K562 (cell line): ENCODE data around the gene LY6G5B. TPM values are rescaled to one million over a fixed set of nuclear protein-coding genes. Genes with fewer than 3 reads are reported as not detected.

Experiments used
- TBP ChIP-seq: optimal IDR thresholded peaks from 2 replicates; pipeline ENCODE3; 2011; ENCODE audit warnings: low read depth, low read length, improper control_type of control experiment
- polyA plus RNA-seq, 8 experiments: library from polyadenylated mRNA; depleted of rRNA in 4 of 8; stranded (reverse) in 5 of 8; unstranded in 3 of 8; fragments of >200 nt; fragmentation: Nextera tagmentation in 2 of 8; fragmentation: Illumina TruSeq in 1 of 8; extraction: Ambion mirVana in 2 of 8; extraction: Trizol in 1 of 8; gene quantifications; 2 replicates each; pipeline versions ENCODE4 v1.2.1 to v1.2.3, GENCODE V29; 2011 to 2014; ENCODE audit warnings: inconsistent platforms in 1 of 8, missing spikeins in 1 of 8
- total RNA-seq, 7 experiments: library from RNA; depleted of rRNA in 6 of 7; stranded (reverse); fragments of >200 nt in 6 of 7; fragmentation: Illumina TruSeq in 2 of 7; extraction: Trizol in 2 of 7; gene quantifications; 2 replicates each; pipeline versions ENCODE4 v1.2.1 to v1.2.3, GENCODE V29; 2011 to 2021; ENCODE audit warnings: low replicate concordance in 1 of 7
- TF ChIP-seq, protein P1 (sequence below), 2 experiments: fragments of 450-650 bp; IDR thresholded peaks; 2 replicates each; pipeline ENCODE4 v1.6.1; 2018; ENCODE audit warnings: mild to moderate bottlenecking in 2 of 2, low read depth in 1 of 2; ENCODE audit not compliant: partially characterized antibody in 2 of 2
- TF ChIP-seq, protein P2 (sequence below): fragments of 450-650 bp; conservative IDR thresholded peaks from 2 replicates; pipeline ENCODE4 v1.6.1; 2016; ENCODE audit warnings: missing genetic modification characterization, low read depth, mild to moderate bottlenecking, missing compliant biosample characterization, moderate library complexity

Gene LY6G5B
- total and polyA plus RNA-seq, 9 of the 15 experiments (the other 6 are each of a cell fraction or from before 2014, with no cell fraction given) = 6.0 to 27.0 (median 7.5) TPM

DNA sequence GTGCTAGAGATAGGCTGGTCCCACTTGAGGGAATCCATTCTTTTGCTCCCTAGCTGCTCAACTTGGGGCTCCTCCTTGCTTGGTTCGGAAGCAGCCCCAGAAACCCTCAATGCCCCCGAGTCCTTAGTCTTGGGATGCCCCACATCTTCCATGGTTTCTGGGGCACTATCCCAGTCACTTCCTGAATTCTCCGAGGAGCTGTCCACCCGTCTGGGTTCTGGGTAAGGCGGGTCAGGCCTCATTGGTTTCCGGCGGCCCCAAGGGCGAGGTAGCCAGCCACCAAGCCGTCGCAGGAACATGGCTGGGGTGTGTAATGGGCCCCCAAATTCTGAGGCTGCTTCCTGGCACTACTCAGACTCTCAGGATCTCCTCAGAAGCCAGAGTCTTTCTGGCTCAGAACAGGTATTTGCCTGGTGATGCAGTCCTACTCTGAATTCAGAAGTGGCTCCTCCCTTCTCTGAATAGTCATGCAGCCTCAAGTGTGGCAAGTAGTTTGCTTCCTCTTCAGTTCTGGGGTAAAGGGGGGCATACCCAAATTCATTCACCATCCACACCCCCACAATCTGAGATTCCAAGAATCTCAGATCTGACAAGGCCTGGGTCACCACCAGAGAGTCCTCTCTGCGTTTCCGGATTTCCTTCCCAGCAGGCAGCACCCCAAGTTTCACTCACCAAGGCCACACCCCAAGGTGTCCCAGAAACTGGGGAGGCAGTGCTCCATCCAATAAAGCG lies 10.0 kb upstream of the LY6G5B start (continued):
- peak; percentile 35 for TF ChIP-seq TBP
- TF ChIP-seq, protein P1, sequence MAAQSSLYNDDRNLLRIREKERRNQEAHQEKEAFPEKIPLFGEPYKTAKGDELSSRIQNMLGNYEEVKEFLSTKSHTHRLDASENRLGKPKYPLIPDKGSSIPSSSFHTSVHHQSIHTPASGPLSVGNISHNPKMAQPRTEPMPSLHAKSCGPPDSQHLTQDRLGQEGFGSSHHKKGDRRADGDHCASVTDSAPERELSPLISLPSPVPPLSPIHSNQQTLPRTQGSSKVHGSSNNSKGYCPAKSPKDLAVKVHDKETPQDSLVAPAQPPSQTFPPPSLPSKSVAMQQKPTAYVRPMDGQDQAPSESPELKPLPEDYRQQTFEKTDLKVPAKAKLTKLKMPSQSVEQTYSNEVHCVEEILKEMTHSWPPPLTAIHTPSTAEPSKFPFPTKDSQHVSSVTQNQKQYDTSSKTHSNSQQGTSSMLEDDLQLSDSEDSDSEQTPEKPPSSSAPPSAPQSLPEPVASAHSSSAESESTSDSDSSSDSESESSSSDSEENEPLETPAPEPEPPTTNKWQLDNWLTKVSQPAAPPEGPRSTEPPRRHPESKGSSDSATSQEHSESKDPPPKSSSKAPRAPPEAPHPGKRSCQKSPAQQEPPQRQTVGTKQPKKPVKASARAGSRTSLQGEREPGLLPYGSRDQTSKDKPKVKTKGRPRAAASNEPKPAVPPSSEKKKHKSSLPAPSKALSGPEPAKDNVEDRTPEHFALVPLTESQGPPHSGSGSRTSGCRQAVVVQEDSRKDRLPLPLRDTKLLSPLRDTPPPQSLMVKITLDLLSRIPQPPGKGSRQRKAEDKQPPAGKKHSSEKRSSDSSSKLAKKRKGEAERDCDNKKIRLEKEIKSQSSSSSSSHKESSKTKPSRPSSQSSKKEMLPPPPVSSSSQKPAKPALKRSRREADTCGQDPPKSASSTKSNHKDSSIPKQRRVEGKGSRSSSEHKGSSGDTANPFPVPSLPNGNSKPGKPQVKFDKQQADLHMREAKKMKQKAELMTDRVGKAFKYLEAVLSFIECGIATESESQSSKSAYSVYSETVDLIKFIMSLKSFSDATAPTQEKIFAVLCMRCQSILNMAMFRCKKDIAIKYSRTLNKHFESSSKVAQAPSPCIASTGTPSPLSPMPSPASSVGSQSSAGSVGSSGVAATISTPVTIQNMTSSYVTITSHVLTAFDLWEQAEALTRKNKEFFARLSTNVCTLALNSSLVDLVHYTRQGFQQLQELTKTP (IDR thresholded peaks at IDR 0.05; ENCODE audit: low read depth in 1 of 2, partially characterized antibody in 2 of 2) = peak in 1 of 2 experiments; percentile 89
- TF ChIP-seq, protein P2, sequence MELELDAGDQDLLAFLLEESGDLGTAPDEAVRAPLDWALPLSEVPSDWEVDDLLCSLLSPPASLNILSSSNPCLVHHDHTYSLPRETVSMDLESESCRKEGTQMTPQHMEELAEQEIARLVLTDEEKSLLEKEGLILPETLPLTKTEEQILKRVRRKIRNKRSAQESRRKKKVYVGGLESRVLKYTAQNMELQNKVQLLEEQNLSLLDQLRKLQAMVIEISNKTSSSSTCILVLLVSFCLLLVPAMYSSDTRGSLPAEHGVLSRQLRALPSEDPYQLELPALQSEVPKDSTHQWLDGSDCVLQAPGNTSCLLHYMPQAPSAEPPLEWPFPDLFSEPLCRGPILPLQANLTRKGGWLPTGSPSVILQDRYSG (tag) = 0 out of 2 replicates have a peak, but pooled peaks have one; percentile 42
